ENCODE measurements around the gene BRIP1.
"Not testable (repeated sequence)": the region's sequence is repeated elsewhere in the genome, so short reads cannot be mapped to it uniquely, and the experiment has no call there.

BRIP1 gene

GRCh38 chr17:61821655-61822054 is 41.7 kb downstream of the BRIP1 start:
- Histone ChIP-seq H3K9me3 (ENCODE audit: control insufficient read depth in 2 of 2, low read length in 2 of 2) (no peaks in the 10 kb centered on the region), H3K27me3 (ENCODE audit: control insufficient read depth in 2 of 2, insufficient read depth in 2 of 2, low read length in 2 of 2) (no peaks in the 10 kb centered on the region), H3K4me1 (ENCODE audit: control insufficient read depth in 2 of 2, insufficient read depth in 2 of 2, low read length in 2 of 2) (no peaks in the 10 kb centered on the region), H3K4me3 (ENCODE audit: low read length in 2 of 2) (no peak overlapping the region), H3K27ac (ENCODE audit: low read depth in 2 of 2, low read length in 2 of 2) (no peak overlapping the region), H3K36me3 (ENCODE audit: control insufficient read depth in 2 of 2, insufficient read depth in 2 of 2, low read length in 2 of 2) (no peaks in the 10 kb centered on the region), H3K9ac (ENCODE audit: low read depth in 1 of 2, low read length in 2 of 2) (no peak overlapping the region)

- H3K27me3 ChIP-seq (ENCODE audit: control insufficient read depth in 2 of 2, insufficient read depth in 2 of 2, low read length in 2 of 2); H3K9me3 ChIP-seq (ENCODE audit: control insufficient read depth in 2 of 2, low read length in 2 of 2); H3K9ac ChIP-seq (ENCODE audit: low read depth in 1 of 2, low read length in 2 of 2); H3K4me1 ChIP-seq (ENCODE audit: control insufficient read depth in 2 of 2, insufficient read depth in 2 of 2, low read length in 2 of 2); H3K27ac ChIP-seq (ENCODE audit: low read depth in 2 of 2, low read length in 2 of 2); H3K4me3 ChIP-seq (ENCODE audit: low read length in 2 of 2); H3K36me3 ChIP-seq (ENCODE audit: control insufficient read depth in 2 of 2, insufficient read depth in 2 of 2, low read length in 2 of 2): not testable (repeated sequence)
These were observed 44.1 kb downstream of the BRIP1 start for GRCh38 chr17:61819265-61819664.

- no peaks in the 10 kb centered on the region for H3K9me3 ChIP-seq (ENCODE audit: control insufficient read depth in 2 of 2, low read length in 2 of 2)
- no peak overlapping the region for H3K4me3 ChIP-seq (ENCODE audit: low read length in 2 of 2)
- no peaks in the 10 kb centered on the region for H3K4me1 ChIP-seq (ENCODE audit: control insufficient read depth in 2 of 2, insufficient read depth in 2 of 2, low read length in 2 of 2)
- H3K27me3 ChIP-seq (ENCODE audit: control insufficient read depth in 2 of 2, insufficient read depth in 2 of 2, low read length in 2 of 2) = no peaks in the 10 kb centered on the region
- no peak overlapping the region for H3K27ac ChIP-seq (ENCODE audit: low read depth in 2 of 2, low read length in 2 of 2)
- H3K9ac ChIP-seq (ENCODE audit: low read depth in 1 of 2, low read length in 2 of 2) = no peak overlapping the region
- H3K36me3 ChIP-seq (ENCODE audit: control insufficient read depth in 2 of 2, insufficient read depth in 2 of 2, low read length in 2 of 2) = no peaks in the 10 kb centered on the region
These were observed 45.1 kb downstream of the BRIP1 start for GRCh38 chr17:61818225-61818624.

GRCh38 chr17:61817452-61817851 is 45.9 kb downstream of the BRIP1 start:
- no peaks in the 10 kb centered on the region for H3K27me3 ChIP-seq (ENCODE audit: control insufficient read depth in 2 of 2, insufficient read depth in 2 of 2, low read length in 2 of 2)
- H3K9ac ChIP-seq (ENCODE audit: low read depth in 1 of 2, low read length in 2 of 2) = no peak overlapping the region
- H3K4me3 ChIP-seq (ENCODE audit: low read length in 2 of 2) = no peak overlapping the region
- no peaks in the 10 kb centered on the region for H3K4me1 ChIP-seq (ENCODE audit: control insufficient read depth in 2 of 2, insufficient read depth in 2 of 2, low read length in 2 of 2)
- no peaks in the 10 kb centered on the region for H3K36me3 ChIP-seq (ENCODE audit: control insufficient read depth in 2 of 2, insufficient read depth in 2 of 2, low read length in 2 of 2)
- H3K27ac ChIP-seq (ENCODE audit: low read depth in 2 of 2, low read length in 2 of 2) = no peak overlapping the region
- no peaks in the 10 kb centered on the region for H3K9me3 ChIP-seq (ENCODE audit: control insufficient read depth in 2 of 2, low read length in 2 of 2)

- Histone ChIP-seq H3K36me3 (ENCODE audit: control insufficient read depth in 2 of 2, insufficient read depth in 2 of 2, low read length in 2 of 2) (no peaks in the 10 kb centered on the region), H3K9me3 (ENCODE audit: control insufficient read depth in 2 of 2, low read length in 2 of 2) (no peaks in the 10 kb centered on the region), H3K4me3 (ENCODE audit: low read length in 2 of 2) (no peak overlapping the region), H3K27ac (ENCODE audit: low read depth in 2 of 2, low read length in 2 of 2) (no peak overlapping the region), H3K4me1 (ENCODE audit: control insufficient read depth in 2 of 2, insufficient read depth in 2 of 2, low read length in 2 of 2) (no peaks in the 10 kb centered on the region), H3K9ac (ENCODE audit: low read depth in 1 of 2, low read length in 2 of 2) (no peak overlapping the region), H3K27me3 (ENCODE audit: control insufficient read depth in 2 of 2, insufficient read depth in 2 of 2, low read length in 2 of 2) (no peaks in the 10 kb centered on the region)
These were observed 46.8 kb downstream of the BRIP1 start for GRCh38 chr17:61816538-61816937.

- Histone ChIP-seq H3K36me3 (ENCODE audit: control insufficient read depth in 2 of 2, insufficient read depth in 2 of 2, low read length in 2 of 2) (no peaks in the 10 kb centered on the region), H3K9me3 (ENCODE audit: control insufficient read depth in 2 of 2, low read length in 2 of 2) (no peaks in the 10 kb centered on the region), H3K9ac (ENCODE audit: low read depth in 1 of 2, low read length in 2 of 2) (no peak overlapping the region), H3K27ac (ENCODE audit: low read depth in 2 of 2, low read length in 2 of 2) (no peak overlapping the region), H3K4me3 (ENCODE audit: low read length in 2 of 2) (no peak overlapping the region), H3K27me3 (ENCODE audit: control insufficient read depth in 2 of 2, insufficient read depth in 2 of 2, low read length in 2 of 2) (no peaks in the 10 kb centered on the region), H3K4me1 (ENCODE audit: control insufficient read depth in 2 of 2, insufficient read depth in 2 of 2, low read length in 2 of 2) (no peaks in the 10 kb centered on the region)
These were observed 47.3 kb downstream of the BRIP1 start for GRCh38 chr17:61815863-61816503.

- no peak overlapping the region for H3K27ac ChIP-seq (ENCODE audit: low read depth in 2 of 2, low read length in 2 of 2)
- H3K36me3 ChIP-seq (ENCODE audit: control insufficient read depth in 2 of 2, insufficient read depth in 2 of 2, low read length in 2 of 2) = no peaks in the 10 kb centered on the region
- H3K4me1 ChIP-seq (ENCODE audit: control insufficient read depth in 2 of 2, insufficient read depth in 2 of 2, low read length in 2 of 2) = no peaks in the 10 kb centered on the region
- no peak overlapping the region for H3K4me3 ChIP-seq (ENCODE audit: low read length in 2 of 2)
- H3K9me3 ChIP-seq (ENCODE audit: control insufficient read depth in 2 of 2, low read length in 2 of 2) = no peaks in the 10 kb centered on the region
- no peaks in the 10 kb centered on the region for H3K27me3 ChIP-seq (ENCODE audit: control insufficient read depth in 2 of 2, insufficient read depth in 2 of 2, low read length in 2 of 2)
- no peak overlapping the region for H3K9ac ChIP-seq (ENCODE audit: low read depth in 1 of 2, low read length in 2 of 2)
These were observed 48.8 kb downstream of the BRIP1 start for GRCh38 chr17:61814485-61814884.

GRCh38 chr17:61813211-61813610 is 50.1 kb downstream of the BRIP1 start:
- H3K4me3 ChIP-seq (ENCODE audit: low read length in 2 of 2) = no peak overlapping the region
- no peaks in the 10 kb centered on the region for H3K9me3 ChIP-seq (ENCODE audit: control insufficient read depth in 2 of 2, low read length in 2 of 2)
- no peak overlapping the region for H3K27ac ChIP-seq (ENCODE audit: low read depth in 2 of 2, low read length in 2 of 2)
- no peak overlapping the region for H3K9ac ChIP-seq (ENCODE audit: low read depth in 1 of 2, low read length in 2 of 2)
- H3K27me3 ChIP-seq (ENCODE audit: control insufficient read depth in 2 of 2, insufficient read depth in 2 of 2, low read length in 2 of 2) = no peaks in the 10 kb centered on the region
- H3K36me3 ChIP-seq (ENCODE audit: control insufficient read depth in 2 of 2, insufficient read depth in 2 of 2, low read length in 2 of 2) = no peaks in the 10 kb centered on the region
- no peaks in the 10 kb centered on the region for H3K4me1 ChIP-seq (ENCODE audit: control insufficient read depth in 2 of 2, insufficient read depth in 2 of 2, low read length in 2 of 2)

- H3K27ac ChIP-seq (ENCODE audit: low read depth in 2 of 2, low read length in 2 of 2) = no peak overlapping the region
- no peaks in the 10 kb centered on the region for H3K36me3 ChIP-seq (ENCODE audit: control insufficient read depth in 2 of 2, insufficient read depth in 2 of 2, low read length in 2 of 2)
- H3K9me3 ChIP-seq (ENCODE audit: control insufficient read depth in 2 of 2, low read length in 2 of 2) = no peaks in the 10 kb centered on the region
- no peaks in the 10 kb centered on the region for H3K4me1 ChIP-seq (ENCODE audit: control insufficient read depth in 2 of 2, insufficient read depth in 2 of 2, low read length in 2 of 2)
- no peak overlapping the region for H3K4me3 ChIP-seq (ENCODE audit: low read length in 2 of 2)
- no peaks in the 10 kb centered on the region for H3K27me3 ChIP-seq (ENCODE audit: control insufficient read depth in 2 of 2, insufficient read depth in 2 of 2, low read length in 2 of 2)
- no peak overlapping the region for H3K9ac ChIP-seq (ENCODE audit: low read depth in 1 of 2, low read length in 2 of 2)
These were observed 50.6 kb downstream of the BRIP1 start for GRCh38 chr17:61812747-61813146.

GRCh38 chr17:61809816-61810392 is 53.4 kb downstream of the BRIP1 start:
- Histone ChIP-seq H3K27ac (ENCODE audit: low read depth in 2 of 2, low read length in 2 of 2) (no peak overlapping the region), H3K27me3 (ENCODE audit: control insufficient read depth in 2 of 2, insufficient read depth in 2 of 2, low read length in 2 of 2) (no peaks in the 10 kb centered on the region), H3K36me3 (ENCODE audit: control insufficient read depth in 2 of 2, insufficient read depth in 2 of 2, low read length in 2 of 2) (no peaks in the 10 kb centered on the region), H3K9ac (ENCODE audit: low read depth in 1 of 2, low read length in 2 of 2) (no peak overlapping the region), H3K4me1 (ENCODE audit: control insufficient read depth in 2 of 2, insufficient read depth in 2 of 2, low read length in 2 of 2) (no peaks in the 10 kb centered on the region), H3K4me3 (ENCODE audit: low read length in 2 of 2) (no peak overlapping the region), H3K9me3 (ENCODE audit: control insufficient read depth in 2 of 2, low read length in 2 of 2) (no peaks in the 10 kb centered on the region)
